DMS 273 treated with DMSO at 0.1 percent for 48 hours (cell line): Measurements from ENCODE around the gene EPS8L2.

Source experiments
- DNase-seq: peaks from one replicate; lab custom pipeline; 2025; lab: John Stamatoyannopoulos, UW

EPS8L2 gene

GRCh38 chr11:763073-763463 is 57.0 kb downstream of the EPS8L2 start:
- no peak for DNase-seq

GRCh38 chr11:763549-764321 is 57.7 kb downstream of the EPS8L2 start:
- DNase-seq = no peak

- DNase-seq = no peak
Measured at GRCh38 chr11:764322-765024, 58.4 kb downstream of the EPS8L2 start.

- no peak for DNase-seq
Measured at GRCh38 chr11:765025-765801, 59.2 kb downstream of the EPS8L2 start.

- no peak for DNase-seq
Measured at GRCh38 chr11:765802-766091, 59.7 kb downstream of the EPS8L2 start.

GRCh38 chr11:766106-766935 is 60.3 kb downstream of the EPS8L2 start:
- DNase-seq = no peak

- DNase-seq = no peak
Measured at GRCh38 chr11:766936-767210, 60.8 kb downstream of the EPS8L2 start.

GRCh38 chr11:767238-767637 is 61.2 kb downstream of the EPS8L2 start:
- DNase-seq = no peak

GRCh38 chr11:769887-770641 is 64.0 kb downstream of the EPS8L2 start:
- no peak for DNase-seq

- DNase-seq = no peak
Measured at GRCh38 chr11:770642-771616, 64.9 kb downstream of the EPS8L2 start.

GRCh38 chr11:771617-772204 is 65.7 kb downstream of the EPS8L2 start:
- DNase-seq = no peak

GRCh38 chr11:772429-773390 is 66.7 kb downstream of the EPS8L2 start:
- DNase-seq = no peak

- DNase-seq = no peak
Measured at GRCh38 chr11:773425-773824, 67.4 kb downstream of the EPS8L2 start.

- DNase-seq = no peak
Measured at GRCh38 chr11:773830-774229, 67.8 kb downstream of the EPS8L2 start.

GRCh38 chr11:774873-775592 is 69.0 kb downstream of the EPS8L2 start:
- DNase-seq = no peak

GRCh38 chr11:776263-776560 is 70.2 kb downstream of the EPS8L2 start:
- no peak for DNase-seq

- DNase-seq = no peak
Measured at GRCh38 chr11:776561-777287, 70.7 kb downstream of the EPS8L2 start.
